ENCODE measurements around the gene SEPTIN12. TPM values are rescaled to one million over a fixed set of nuclear protein-coding genes. Genes with fewer than 3 reads are reported as not detected.

SEPTIN12 gene
- total and polyA plus RNA-seq, 2 experiments from 2014 or later, result not detected

- no peak for TF ChIP-seq ETS1 (IDR thresholded peaks at IDR 0.05)
- TF ChIP-seq EZH2 (IDR thresholded peaks at IDR 0.05; ENCODE audit: low read depth, unreplicated experiment), result no peak
These were observed 9.7 kb upstream of the SEPTIN12 start (continued) for GRCh38 chr16:4797805-4798252.

- H3K36me3 ChIP-seq (ENCODE audit: insufficient read depth), result peaks cover 3% of the 10 kb centered on the region; the same call in 1 of the 2 replicates
These were observed 9.0 kb upstream of the SEPTIN12 start for GRCh38 chr16:4796982-4797804.

More at GRCh38 chr16:4796982-4797804, 9.0 kb upstream of the SEPTIN12 start:
- H3K27me3 ChIP-seq (ENCODE audit: insufficient read depth), result no peaks in the 10 kb centered on the region
- Mint-ChIP-seq H3K9me3 (no peaks in the 10 kb centered on the region), H3K27ac (peak overlapping the region; percentile 78), H3K4me3 (no peak overlapping the region), H3K27me3 (ENCODE audit: insufficient read depth, low read depth, poor library complexity) (peaks cover 5% of the 10 kb centered on the region), H3K4me1 (peaks cover 7% of the 10 kb centered on the region), H3K36me3 (ENCODE audit: low read depth) (peaks cover 7% of the 10 kb centered on the region; the same call in 2 of the 3 replicates)
- no peaks in the 10 kb centered on the region for H3K9me2 ChIP-seq (ENCODE audit: insufficient read depth)
- H3K27ac ChIP-seq (ENCODE audit: low read depth), result no peak overlapping the region
- peaks cover 12% of the 10 kb centered on the region; the same call in 1 of the 2 replicates for H3K4me1 ChIP-seq (ENCODE audit: insufficient read depth)
- no peak for DNase-seq (ENCODE audit: low spot score)
- no peak for ATAC-seq
- peaks cover 8% of the 10 kb centered on the region; the same call in 1 of the 2 replicates for H3F3A ChIP-seq (replicated peaks; ENCODE audit: low read depth)
- H4K20me1 ChIP-seq (replicated peaks; ENCODE audit: insufficient read depth), result no peaks in the 10 kb centered on the region
- no peak overlapping the region for H3K4me2 ChIP-seq
- H2AFZ ChIP-seq, result no peak overlapping the region
- no peak overlapping the region for H3K4me3 ChIP-seq
- H3K79me2 ChIP-seq (replicated peaks; ENCODE audit: insufficient read depth), result no peaks in the 10 kb centered on the region
- no peak for TF ChIP-seq EZH2 (IDR thresholded peaks at IDR 0.05; ENCODE audit: low read depth, unreplicated experiment)
- no peak for TF ChIP-seq CTCF (conservative IDR thresholded peaks at IDR 0.05; ENCODE audit: low read depth in 2 of 2)
- no peak for TF ChIP-seq ETS1 (IDR thresholded peaks at IDR 0.05)
- TF ChIP-seq ZNF331 (CRISPR knock-in tag; IDR thresholded peaks at IDR 0.05; ENCODE audit: low read depth), result no peak
- no peak for TF ChIP-seq JUNB (IDR thresholded peaks at IDR 0.05; ENCODE audit: unreplicated experiment)
